HG03135 (cell line): ENCODE data around the gene CELF5.
"Not testable (repeated sequence)": the region's sequence is repeated elsewhere in the genome, so short reads cannot be mapped to it uniquely, and the experiment has no call there.

Experiments
- ATAC-seq: cut with Tn5 transposase; IDR thresholded peaks from one replicate; pipeline ENCODE4 v1.9.1; 2021; ENCODE audit warnings: mild to moderate bottlenecking, moderate library complexity; ENCODE audit not compliant: unreplicated experiment

Gene CELF5

DNA sequence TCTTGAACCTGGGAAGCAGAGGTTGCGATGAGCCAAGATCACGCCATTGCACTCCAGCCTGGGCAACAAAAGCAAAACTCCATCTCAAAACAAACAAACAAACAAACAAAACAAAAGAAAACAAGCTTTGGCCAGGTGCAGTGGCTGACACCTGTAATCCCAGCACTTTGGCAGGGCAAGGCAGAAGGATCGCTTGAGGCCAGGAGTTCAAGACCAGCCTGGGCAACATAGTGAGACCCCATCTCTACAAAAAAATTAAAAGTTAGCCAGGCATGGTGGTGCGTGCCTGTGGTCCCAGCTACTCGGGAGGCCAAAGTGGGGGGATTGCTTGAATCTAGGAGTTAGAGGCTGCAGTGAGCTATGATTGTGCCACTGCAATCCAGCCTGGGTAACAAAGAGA, 64.0 kb downstream of the CELF5 start:
- ATAC-seq: not testable (repeated sequence)

- no peak for ATAC-seq
Measured at GRCh38 chr19:3289971-3290569, 65.6 kb downstream of the CELF5 start.

DNA sequence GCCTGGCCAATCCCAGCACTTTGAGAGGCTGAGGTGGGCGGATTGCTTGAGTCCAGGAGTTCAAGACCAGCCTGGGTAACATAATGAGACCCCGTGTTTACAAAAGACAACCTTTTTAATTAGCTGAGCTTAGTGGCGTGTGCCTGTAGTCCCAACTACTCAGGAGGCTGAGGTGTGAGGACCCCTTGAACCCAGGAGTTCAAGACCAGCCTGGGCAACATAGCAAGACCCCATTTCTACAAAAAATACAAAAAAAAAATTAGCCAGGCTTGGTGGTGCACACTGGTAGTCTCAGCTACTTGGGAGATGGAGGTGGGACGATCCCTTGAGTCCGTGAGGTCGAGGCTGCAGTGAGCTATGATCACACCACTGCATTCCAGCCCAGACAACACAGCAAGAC, 66.4 kb downstream of the CELF5 start:
- ATAC-seq: not testable (repeated sequence)

DNA sequence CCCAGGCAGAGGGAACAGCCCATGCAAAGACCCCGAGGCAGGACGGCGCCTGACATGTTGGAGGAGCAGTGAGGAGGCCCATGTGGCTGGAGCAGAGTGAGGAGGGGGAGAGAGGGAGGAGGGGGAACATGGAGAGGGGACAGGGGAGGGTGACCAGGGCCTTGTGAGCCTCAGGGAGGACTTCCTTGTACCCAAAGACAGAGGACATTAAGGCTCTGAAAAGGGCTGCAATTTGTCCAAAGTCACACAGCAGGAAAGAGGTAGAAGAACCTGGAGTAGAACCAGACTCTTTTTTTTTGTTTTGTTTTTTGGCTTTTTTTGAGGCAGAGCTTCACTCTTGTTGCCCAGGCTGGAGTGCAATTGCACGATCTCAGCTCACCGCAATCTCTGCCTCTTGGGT, 67.2 kb downstream of the CELF5 start:
- ATAC-seq: no peak

- no peak for ATAC-seq
Measured at GRCh38 chr19:3292958-3293529, 68.6 kb downstream of the CELF5 start.

DNA sequence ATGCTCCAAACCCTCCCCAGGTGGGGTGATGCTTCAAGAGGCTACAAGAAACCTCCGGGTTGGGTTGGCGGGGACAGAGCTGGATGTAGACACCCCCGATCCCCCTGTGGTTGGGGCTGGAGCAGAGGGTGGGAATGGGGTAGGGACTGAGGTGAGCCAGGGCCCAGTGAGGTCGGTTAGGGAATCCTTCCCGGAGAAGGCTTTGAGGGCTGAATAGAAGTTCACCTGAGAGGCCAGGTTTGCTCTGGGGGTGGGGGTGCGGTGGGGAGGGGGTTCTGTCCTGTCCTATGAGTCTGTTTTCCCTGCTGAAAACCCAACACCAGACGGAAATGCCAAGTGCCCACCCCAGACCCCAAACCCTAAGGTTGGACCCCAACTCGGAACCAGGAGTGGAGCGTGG, 69.1 kb downstream of the CELF5 start:
- ATAC-seq: no peak

DNA sequence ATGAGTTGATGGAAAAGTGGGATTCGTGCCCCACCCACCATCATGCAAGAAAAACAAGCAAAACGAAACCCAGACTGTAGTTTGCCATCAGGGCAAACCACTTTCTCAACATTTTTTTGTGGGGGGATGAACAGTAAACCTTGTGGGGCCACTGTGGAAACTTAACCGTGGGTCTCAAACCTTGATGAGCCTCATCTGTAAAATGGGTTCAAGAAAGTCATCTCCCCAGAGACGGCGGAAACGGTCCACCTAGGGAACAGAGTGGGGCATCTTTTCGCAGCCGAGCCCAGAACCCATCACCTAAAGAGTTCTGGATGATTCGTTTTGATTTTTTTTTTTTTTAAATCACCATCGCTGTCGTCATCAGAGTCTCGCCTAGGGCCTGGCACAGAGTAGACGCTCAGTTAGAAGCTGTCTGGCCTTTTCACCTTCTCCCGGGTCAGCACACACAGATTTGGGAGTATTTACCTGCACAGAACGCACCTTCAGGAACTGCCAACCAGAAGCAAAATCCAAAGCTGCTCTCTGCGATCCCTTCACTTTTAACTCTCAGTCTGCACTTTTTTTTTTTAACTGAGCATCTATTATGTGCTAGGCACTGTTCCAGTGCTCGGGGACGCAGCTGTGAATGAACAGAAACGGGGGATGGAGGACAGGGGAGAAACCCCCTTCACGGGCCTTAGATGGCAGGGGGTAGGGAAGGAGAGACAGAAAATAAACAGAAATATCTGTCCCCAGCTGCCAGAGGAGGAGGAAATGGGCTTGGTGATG, 69.8 kb downstream of the CELF5 start:
- ATAC-seq: no peak

- ATAC-seq: no peak
Measured at GRCh38 chr19:3295581-3295980, 71.1 kb downstream of the CELF5 start.

DNA sequence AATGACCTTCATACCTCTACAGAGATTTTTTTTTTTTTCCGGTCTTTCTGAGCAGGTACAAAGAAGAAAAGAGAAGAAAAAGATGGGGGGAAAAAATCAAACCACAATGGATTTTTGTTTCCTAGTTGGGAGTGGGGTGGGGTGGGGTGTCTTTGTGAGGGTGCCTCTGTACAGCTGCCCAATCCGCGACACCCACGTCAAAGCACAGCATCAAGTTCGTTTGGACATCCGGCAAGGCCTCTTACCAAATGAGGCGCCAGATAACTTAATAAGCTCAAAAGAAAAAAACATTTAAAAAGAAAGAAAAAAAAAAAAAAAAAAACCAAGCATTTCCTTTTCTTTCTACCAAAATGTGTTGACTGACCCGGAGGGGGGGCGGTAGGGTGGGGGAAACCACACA, 71.6 kb downstream of the CELF5 start:
- ATAC-seq: no peak

DNA sequence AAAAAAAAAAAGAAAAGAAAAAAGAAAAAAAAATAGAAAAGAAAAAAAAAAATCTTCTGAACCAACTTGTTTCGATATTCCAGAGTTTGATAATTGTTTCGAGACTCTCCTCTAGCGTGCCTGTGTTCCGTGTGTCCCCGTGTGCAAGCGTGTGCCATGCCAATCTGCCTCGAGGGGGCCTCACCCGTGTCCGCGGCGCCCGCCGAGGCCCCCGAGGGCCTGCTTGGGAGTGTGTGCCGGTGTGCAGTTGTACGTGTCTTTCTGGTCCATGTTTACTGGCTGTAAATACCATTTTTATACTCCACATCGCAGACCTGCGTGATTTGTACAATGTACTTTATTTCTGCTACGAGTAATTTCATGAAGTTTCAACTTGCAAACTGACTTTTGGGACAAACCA, 72.0 kb downstream of the CELF5 start:
- no peak for ATAC-seq

DNA sequence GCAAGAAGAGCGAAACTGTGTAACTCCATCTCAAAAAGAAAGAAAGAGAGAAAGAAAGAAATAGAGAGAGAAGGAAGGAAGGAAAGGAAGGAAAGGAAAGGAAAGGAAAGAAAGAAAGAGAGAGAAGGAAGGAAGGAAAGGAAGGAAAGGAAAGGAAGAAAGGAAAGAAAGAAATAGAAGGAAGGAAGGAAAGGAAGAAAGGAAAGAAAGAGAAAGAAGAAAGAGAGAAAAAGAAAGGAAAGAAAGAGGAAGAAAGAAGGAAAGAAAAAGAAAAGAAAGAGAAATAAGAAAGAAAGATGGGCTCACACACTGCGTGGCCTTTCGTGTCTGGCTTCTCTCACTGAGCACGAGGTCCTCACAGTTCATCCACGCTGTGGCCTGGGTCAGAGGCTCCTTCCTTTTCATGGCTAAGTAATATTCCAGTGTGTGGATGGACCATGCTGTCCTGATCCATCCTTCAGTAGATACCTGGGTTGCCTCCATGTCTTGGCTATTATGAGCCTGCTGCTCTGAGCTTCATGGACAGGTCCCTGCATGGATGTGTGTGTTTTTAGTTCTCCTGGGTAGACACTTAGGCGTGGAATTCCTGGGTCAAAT, 74.5 kb downstream of the CELF5 start:
- no peak for ATAC-seq

DNA sequence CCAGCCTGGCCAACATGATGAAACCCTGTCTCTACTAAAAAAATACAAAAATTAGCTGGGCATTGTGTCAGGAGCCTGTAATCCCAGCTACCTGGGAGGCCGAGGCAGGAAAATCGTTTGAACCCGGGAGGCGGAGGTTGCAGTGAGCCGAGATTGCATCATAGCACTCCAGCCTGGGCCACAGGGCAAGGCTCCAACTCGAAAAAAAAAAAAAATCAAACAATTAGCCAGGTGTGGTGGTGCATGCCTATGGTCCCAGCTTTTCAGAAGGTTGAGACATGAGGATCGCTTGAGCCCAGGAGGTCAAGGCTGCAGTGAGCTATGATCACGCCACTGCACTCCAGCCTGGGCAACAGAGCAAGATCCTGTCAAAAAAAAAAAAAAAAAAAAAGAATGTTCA, 76.1 kb downstream of the CELF5 start:
- not testable (repeated sequence) for ATAC-seq

- no peak for ATAC-seq
Measured at GRCh38 chr19:3302755-3303154, 78.3 kb downstream of the CELF5 start.

DNA sequence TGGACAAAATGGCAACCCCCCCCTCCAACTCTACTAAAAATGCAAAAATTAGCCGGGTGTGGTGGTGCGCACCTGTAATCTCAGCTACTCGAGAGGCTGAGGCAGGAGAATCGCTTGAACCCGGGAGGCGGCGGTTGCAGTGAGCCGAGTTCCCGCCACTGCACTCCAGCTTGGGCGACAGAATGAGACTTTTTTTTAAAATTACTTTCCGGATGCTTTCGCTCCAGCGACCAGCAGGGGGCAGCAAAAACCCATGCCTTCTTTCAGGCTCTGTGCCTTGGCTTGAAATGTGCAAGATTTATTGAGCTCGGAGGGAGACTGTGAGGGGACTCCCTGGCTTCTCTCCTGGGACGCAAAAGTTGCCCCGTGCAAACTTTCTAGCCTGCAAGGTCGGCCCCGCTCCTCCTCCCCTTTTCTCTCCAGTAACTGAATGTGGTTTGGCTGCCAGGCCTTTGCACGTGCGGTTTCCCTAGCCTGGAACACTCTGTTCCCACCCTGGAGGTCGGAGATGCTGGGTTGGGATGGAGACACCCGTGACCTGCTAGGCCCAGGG, 80.5 kb downstream of the CELF5 start:
- ATAC-seq: no peak

DNA sequence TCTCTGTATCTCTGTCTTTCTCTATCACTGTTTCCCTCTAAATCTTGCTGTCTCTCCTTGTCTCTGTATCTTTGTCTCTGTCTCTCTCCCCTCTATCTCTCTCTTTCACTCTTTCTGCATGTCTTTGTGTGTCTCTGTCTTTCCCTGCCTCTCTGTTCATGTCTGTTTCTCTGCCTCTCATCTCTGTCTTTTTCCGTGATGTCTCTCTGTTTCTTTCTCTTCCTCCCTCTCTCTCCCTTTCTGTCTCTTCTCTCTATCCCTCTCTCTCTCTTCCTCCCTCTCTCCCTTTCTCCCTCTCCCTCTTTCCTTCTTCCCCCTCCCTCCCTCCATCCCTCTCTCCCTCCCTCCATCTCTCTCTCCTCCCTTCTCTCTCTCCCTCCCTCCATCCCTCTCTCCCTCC, 85.3 kb downstream of the CELF5 start:
- no peak for ATAC-seq

- ATAC-seq: no peak
Measured at GRCh38 chr19:3310280-3310679, 85.8 kb downstream of the CELF5 start.

DNA sequence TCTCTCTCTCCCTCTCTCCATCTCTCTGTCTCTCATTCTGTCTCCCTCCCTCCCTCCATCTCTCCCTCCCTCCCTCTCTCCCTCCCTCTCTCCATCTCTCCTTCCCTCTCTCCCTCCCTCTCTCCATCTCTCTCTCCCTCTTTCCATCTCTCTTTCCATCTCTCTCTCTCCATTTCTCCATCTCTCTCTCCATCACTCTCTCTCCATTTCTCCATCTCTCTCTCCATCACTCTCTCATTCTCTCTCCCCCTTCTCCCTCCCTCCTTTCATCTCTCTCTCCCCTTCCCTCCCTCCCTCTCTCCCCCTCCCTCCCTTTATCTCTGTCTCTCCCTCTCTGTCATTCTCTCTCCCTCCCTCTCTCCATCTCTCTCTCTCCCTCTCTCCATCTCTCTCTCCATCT, 86.2 kb downstream of the CELF5 start:
- no peak for ATAC-seq

- no peak for ATAC-seq
Measured at GRCh38 chr19:3313199-3313575, 88.7 kb downstream of the CELF5 start.

DNA sequence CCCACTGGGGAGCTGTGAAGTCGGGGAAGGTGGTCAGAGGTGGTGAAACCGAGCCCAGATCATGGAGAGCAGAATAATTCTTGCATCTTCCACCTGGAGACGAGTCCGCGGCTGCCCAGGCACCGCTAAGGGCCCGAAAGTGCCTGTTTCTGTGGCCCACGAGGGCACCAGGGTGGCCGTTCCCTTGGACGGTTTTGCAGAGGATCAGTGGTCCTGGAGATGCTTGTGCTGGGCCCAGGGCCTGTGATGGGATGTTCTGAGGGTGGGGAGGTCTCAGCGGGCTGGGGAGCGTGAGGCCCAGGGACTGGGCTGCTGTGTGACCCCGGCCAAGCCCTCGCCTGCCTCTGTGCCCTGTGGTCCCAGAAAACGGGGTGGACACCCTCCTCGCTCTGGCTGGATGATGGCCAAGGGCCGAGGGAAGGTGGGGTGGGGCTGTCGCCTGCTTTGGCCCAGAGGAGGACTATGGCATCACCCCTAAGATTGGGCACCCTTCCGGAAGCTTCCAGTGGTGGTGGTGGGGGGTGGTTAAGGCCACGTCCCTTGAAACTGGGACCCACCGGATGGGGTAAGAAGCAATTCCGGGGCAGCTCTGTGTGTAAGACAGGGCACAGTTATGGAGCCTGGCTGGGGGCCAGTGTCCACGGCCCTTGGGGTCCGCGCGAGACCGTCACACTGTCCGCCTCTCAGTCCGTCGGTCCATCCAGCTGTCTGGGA, 90.7 kb downstream of the CELF5 start:
- ATAC-seq: no peak

GRCh38 chr19:3315676-3315973, 91.2 kb downstream of the CELF5 start:
- ATAC-seq: no peak

- ATAC-seq: no peak
Measured at GRCh38 chr19:3316132-3316648, 91.7 kb downstream of the CELF5 start.
